H1 (cell line): ENCODE measurements around the gene NFAM1. TPM values are rescaled to one million over a fixed set of nuclear protein-coding genes. Genes with fewer than 3 reads are reported as not detected.

Experiments used
- ASH2L ChIP-seq: fragments of 200-600, 300-600 bp; sonication (generic); IDR thresholded peaks from one replicate; pipeline ENCODE4 v1.7.1; 2017; ENCODE audit warnings: low read length
- FOSL1 ChIP-seq: IDR thresholded peaks from 2 replicates; pipeline ENCODE4 v1.6.1; 2011; ENCODE audit warnings: mild to moderate bottlenecking, low read depth, low read length, moderate library complexity; ENCODE audit not compliant: insufficient read depth
- GABPA ChIP-seq: IDR thresholded peaks from 2 replicates; pipeline ENCODE4 v1.6.1; 2011; ENCODE audit warnings: mild to moderate bottlenecking, low read length, moderate library complexity, borderline replicate concordance; ENCODE audit not compliant: insufficient read depth
- HDAC2 ChIP-seq, 2 experiments: fragments of 300-600 bp in 1 of 2; sonication (generic) in 1 of 2; IDR thresholded peaks; 2 replicates each; pipeline ENCODE4 v1.6.1; 2011 to 2012; ENCODE audit warnings: low read depth in 2 of 2, low read length in 2 of 2, mild to moderate bottlenecking in 2 of 2, moderate library complexity in 2 of 2, borderline replicate concordance in 1 of 2, inconsistent platforms in 1 of 2
- KDM5A ChIP-seq: fragments of 200-600 bp; IDR thresholded peaks from 2 replicates; pipeline ENCODE4 v1.7.1; 2012; ENCODE audit warnings: mild to moderate bottlenecking, low read length, inconsistent platforms, mixed read lengths
- NRF1 ChIP-seq: IDR thresholded peaks from 2 replicates; pipeline ENCODE4 v1.6.1; 2011; ENCODE audit warnings: mild to moderate bottlenecking, low read depth, low read length, improper control_type of control experiment
- POLR2A ChIP-seq, 2 experiments: IDR thresholded peaks; 1 replicate in 1 of 2; 2 replicates in 1 of 2; pipeline ENCODE4 v1.6.1; 2011; ENCODE audit warnings: low read depth in 2 of 2, low read length in 2 of 2, mild to moderate bottlenecking in 2 of 2; ENCODE audit errors: control extremely low read depth in 1 of 2
- POLR2AphosphoS5 ChIP-seq: IDR thresholded peaks from 2 replicates; pipeline ENCODE4 v1.6.1; 2011; ENCODE audit warnings: low read depth, low read length
- POU5F1 ChIP-seq: IDR thresholded peaks from 2 replicates; pipeline ENCODE4 v1.6.1; 2011; ENCODE audit warnings: low read depth, mild to moderate bottlenecking, low read length, moderate library complexity
- SAP30 ChIP-seq: fragments of 300-600 bp; sonication (generic); IDR thresholded peaks from 2 replicates; pipeline ENCODE4 v1.7.1; 2012; ENCODE audit warnings: low read length, moderate library complexity, mild to moderate bottlenecking, inconsistent platforms; ENCODE audit not compliant: insufficient read depth, insufficient replicate concordance
- TAF1 ChIP-seq: IDR thresholded peaks from 2 replicates; pipeline ENCODE4 v1.6.1; 2011; ENCODE audit warnings: mild to moderate bottlenecking, low read depth, low read length
- polyA plus RNA-seq, 7 experiments: library from polyadenylated mRNA; depleted of rRNA in 3 of 7; stranded (reverse) in 5 of 7; unstranded in 2 of 7; fragments of >200 nt in 5 of 7; fragments of 200-250 nt in 2 of 7; gene quantifications; 1 replicate in 5 of 7; 2 replicates in 1 of 7; 4 replicates in 1 of 7; pipeline versions ENCODE4 v1.2.1 to v1.2.3, GENCODE V29; 2011 to 2013; ENCODE audit warnings: missing spikeins in 2 of 7, mixed read lengths in 2 of 7
- total RNA-seq: library from RNA; stranded (reverse); fragmentation: NEBNext Ultra II Directional; extraction: Animal tissue kit (Norgen Biotek cat#: 25700); gene quantifications from 2 replicates; pipeline ENCODE4 v1.2.1, GENCODE V29; 2021
- TF ChIP-seq, protein P1 (sequence below): IDR thresholded peaks from 2 replicates; pipeline ENCODE4 v1.6.1; 2011; ENCODE audit warnings: low read length, improper control_type of control experiment

Gene NFAM1
- total and polyA plus RNA-seq, 2 of the 8 experiments (the other 6 are each of a cell fraction or from before 2014, with no cell fraction given) = 0.62 to 0.73 TPM

DNA sequence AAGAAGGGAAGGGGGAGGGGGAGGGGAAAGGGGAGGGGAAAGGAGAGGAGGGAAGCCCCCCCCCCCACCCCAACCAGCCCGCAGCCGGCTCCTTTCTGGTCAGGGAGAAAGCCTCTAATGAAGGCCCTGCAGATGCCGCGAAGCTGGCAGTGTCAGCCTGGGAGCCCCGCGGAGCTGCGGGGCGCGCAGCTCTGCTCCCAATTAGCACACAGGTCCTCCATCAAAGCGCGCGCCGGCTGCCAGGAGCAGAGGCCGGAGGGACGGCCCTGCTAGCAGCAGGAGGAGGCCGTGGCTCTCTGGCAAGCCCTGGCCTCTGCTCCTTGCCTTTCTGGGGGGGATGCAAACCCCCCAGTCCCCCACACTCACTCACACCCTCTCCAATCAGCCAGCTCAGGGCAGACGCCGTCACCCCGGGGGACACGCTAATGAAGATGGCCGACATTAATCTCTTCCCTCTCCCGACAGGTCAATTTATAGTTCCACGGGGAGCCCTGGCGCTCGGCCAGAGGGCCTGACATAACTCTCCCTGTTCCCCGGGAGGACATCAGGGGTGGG lies 91.3 kb downstream of the NFAM1 start (continued):
- TF ChIP-seq NRF1 = no peak
- TF ChIP-seq KDM5A = no peak
- no peak for TF ChIP-seq SAP30
- TF ChIP-seq TAF1 = 0 out of 2 replicates have a peak, but pooled peaks have one; percentile 21
- TF ChIP-seq ASH2L = peak; percentile 82
- TF ChIP-seq, protein P1, sequence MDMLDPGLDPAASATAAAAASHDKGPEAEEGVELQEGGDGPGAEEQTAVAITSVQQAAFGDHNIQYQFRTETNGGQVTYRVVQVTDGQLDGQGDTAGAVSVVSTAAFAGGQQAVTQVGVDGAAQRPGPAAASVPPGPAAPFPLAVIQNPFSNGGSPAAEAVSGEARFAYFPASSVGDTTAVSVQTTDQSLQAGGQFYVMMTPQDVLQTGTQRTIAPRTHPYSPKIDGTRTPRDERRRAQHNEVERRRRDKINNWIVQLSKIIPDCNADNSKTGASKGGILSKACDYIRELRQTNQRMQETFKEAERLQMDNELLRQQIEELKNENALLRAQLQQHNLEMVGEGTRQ = no peak
- TF ChIP-seq POLR2AphosphoS5 = no peak
- TF ChIP-seq POLR2A (IDR thresholded peaks at IDR 0.05; ENCODE audit: control extremely low read depth in 1 of 2, low read depth in 2 of 2, low read length in 2 of 2) = no peak
- 0 out of 4 replicates have a peak, but pooled peaks of 1 of the 2 experiments have one; percentile 25 for TF ChIP-seq HDAC2 (IDR thresholded peaks at IDR 0.05; ENCODE audit: borderline replicate concordance in 1 of 2, low read depth in 2 of 2, low read length in 2 of 2)
- TF ChIP-seq FOSL1 = no peak
- TF ChIP-seq GABPA = no peak
- TF ChIP-seq POU5F1 = no peak
